Measurements from ENCODE around the gene CCDC40.
"Not testable (repeated sequence)": the region's sequence is repeated elsewhere in the genome, so short reads cannot be mapped to it uniquely, and the experiment has no call there.

The CCDC40 gene

DNA sequence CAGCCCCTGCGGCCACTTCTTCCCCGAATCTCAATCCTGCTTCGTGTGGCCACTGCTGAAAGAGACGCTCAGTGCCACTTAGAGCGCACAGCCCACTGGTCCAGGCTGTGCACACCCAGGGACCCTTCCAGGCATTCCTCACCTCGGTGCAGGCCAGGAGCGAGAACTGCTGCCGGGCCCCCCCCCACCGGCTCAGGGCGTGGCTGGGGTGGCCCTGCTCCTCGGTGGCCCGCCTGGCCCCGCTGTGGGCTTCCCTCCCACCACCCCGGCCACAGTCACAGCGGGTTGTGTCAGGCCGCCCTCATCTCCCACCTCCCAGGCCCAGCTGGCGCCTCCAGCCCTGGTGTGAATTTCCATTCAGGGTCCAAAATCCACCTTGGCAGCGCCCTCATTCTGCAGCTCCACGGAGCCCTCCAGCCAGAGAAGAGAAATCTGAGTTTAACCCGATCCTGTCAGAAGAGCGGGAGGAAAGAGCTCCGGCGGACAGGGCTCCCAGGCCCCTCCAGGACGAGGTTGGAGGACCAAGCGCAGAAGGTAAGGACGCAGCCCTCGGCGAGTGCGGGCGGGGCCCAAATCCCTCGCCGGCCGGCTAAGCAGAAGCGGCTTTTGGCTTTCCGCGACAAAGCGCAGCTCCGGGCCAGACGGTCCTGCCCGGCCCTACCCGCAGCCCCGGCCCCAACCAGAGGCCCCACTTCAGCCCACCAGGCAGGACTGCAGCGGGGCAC lies 12.8 kb upstream of the CCDC40 start:
- no peak for FAIRE-seq

- FAIRE-seq = no peak
Observed at GRCh38 chr17:80024206-80024972, 12.1 kb upstream of the CCDC40 start.

DNA sequence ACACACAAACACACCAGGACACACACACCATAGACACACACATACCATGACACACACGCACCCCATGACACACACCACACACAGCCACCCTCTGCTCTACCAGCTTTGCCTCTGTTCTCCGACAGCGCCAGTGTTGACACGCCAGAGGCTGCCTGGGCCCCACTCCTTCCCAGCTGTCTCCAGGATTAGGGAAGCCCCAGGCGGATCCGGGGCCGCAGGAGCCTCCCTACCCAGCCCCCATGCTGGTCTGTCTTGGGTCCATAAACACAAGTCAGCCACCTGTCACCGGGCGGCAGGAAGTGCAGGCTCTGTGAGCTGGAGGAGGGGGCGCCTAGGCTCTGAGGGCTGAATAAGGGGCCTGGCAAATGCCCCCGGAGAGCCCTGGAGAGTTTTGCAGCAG lies 11.3 kb upstream of the CCDC40 start:
- no peak for FAIRE-seq

- no peak for FAIRE-seq
Observed at GRCh38 chr17:80025796-80026195, 10.6 kb upstream of the CCDC40 start.

DNA sequence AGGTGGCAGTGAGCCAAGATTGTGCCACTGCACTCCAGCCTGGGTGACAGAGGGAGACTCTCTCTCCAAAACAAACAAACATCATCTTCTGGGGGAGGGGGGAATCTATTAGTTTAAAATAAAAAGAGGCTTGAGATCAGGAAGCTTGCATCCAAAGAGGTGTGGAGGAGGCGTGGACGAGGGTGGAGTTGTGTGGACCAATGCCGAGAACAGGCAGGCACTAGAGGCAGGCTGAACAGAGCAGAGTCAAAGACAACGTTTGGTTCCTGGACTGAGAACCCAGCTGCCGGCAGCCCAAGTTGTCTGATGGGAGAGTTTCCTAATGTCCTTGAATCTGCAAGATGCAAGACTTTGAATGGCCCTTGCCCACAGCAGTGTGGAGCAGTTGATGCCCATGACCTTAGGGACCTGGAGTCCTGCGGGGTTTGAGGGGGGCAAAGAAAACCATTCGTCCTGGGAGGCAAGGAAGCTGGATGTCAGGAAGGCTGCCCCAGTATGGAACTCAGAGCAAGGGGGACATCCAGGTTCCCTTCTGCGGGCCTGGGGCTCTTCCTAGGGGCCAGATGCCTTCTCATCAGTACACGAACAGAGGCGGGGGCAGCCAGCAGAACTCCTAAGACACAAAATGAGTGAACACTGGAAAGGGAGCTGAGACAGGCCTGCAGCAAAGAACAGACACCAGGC lies 9.9 kb upstream of the CCDC40 start:
- no peak for FAIRE-seq

- no peak for FAIRE-seq
Observed at GRCh38 chr17:80027043-80027435, 9.4 kb upstream of the CCDC40 start.

DNA sequence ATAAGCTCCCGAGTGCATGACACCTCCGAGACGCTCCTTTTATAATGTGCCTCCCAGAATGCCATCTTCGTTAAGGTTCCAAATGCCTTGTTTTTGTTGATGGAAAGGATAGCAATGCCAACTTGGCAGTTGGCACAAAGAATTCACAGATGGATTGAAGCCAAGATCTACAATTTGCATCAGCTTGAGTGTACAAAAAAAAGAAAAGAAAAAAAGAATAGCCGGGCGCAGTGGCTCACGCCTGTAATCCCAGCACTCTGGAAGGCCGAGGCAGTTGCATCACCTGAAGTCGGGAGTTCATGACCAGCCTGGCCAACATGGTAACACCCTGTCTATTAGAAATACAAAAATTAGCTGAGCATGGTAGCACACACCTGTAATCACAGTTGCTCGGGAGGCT lies 8.4 kb upstream of the CCDC40 start:
- FAIRE-seq = no peak

GRCh38 chr17:80029258-80029974 lies 7.0 kb upstream of the CCDC40 start:
- FAIRE-seq = no peak

- no peak for FAIRE-seq
Observed at GRCh38 chr17:80030730-80031410, 5.6 kb upstream of the CCDC40 start.

GRCh38 chr17:80031691-80032430 lies 4.6 kb upstream of the CCDC40 start:
- FAIRE-seq = no peak

DNA sequence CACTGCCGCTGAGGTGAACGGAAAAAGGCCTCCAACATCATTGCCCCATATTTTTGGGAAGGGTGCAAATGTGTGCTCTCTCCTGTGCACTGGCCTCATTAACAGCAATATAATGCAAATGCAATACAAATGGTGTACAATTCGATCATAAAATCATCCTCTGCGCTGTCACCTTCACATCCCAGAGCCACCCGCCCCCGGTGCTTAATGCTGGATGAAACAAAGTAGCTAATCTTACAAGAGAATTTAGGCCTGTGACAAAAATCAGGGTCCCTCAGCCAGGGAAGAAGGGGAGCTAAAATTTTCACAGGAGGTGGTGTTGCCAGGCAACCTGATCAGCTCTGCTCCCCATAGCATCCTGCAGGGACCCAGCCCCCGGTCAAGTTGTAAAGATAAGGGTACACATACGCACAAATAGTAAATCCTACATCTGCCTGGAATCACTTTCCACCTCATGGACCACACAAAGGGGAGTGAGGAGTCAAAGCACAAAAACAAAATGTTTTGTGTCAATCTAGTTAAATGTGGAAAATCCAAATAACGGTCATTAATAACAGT lies 3.7 kb upstream of the CCDC40 start:
- FAIRE-seq = no peak

- no peak for FAIRE-seq
Observed at GRCh38 chr17:80033840-80034239, 2.6 kb upstream of the CCDC40 start.

DNA sequence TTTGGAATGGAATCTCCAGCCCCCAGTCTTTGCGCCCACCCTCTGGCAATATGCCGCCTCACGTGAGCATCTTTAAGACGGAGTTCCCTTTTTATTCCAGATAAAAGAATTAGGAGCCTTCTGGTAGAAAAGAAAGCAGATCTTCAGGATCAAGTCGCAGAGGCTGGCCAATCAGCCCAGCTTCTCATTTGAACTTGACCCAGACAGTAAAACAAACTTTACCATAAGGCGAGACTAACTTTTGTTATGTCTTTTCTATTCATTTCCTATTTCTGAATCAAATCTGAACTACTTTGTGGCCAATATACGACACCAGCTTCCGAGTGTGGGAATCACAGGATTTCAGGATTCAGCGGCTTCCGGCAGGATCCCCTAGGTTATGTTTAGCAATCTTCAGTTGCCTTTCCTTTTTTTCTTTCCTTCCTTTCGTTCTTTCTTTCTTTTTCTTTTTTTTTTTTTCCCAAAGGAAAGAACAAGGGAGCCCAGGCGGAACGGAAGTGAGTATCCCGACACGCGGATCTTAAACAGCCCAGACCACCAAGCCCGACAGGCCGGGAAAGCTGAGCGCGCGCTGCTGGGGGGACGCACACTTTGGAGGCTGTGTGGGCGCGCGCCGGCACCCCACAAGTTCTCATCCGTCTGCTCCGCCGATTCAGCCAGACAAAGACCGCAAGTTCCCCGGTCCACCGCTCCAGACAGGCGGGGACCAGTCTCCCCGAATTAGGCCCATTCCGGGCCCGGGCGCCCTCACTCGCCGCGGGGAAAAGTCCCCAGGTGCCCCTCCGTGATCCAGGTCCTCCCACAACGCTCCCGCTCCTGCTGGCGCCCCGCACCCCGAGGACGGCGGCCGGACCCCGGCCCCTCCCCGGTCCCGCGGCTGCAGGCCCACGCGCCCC lies 1.4 kb upstream of the CCDC40 start:
- FAIRE-seq = no peak

DNA sequence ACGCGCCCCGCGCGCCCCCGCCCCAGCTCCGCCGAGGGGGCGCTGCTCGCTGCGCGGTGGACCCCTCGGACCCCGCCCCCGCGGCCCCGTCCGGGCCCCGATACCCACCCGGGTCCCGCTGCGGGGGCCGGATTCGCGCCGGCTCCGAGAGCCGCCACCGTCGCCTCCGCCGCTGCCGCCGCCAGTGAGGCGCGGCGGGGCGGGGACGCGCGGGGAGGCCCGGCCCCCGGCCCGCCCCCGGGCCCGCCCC lies 830 bp upstream of the CCDC40 start, which contains the start of gene TBC1D16:
Gene TBC1D16, minus strand, starts transcription at position 186 of the 250 bp plus-strand sequence. CDS start 22,325 bp downstream, outside the sequence.
- FAIRE-seq = no peak

DNA sequence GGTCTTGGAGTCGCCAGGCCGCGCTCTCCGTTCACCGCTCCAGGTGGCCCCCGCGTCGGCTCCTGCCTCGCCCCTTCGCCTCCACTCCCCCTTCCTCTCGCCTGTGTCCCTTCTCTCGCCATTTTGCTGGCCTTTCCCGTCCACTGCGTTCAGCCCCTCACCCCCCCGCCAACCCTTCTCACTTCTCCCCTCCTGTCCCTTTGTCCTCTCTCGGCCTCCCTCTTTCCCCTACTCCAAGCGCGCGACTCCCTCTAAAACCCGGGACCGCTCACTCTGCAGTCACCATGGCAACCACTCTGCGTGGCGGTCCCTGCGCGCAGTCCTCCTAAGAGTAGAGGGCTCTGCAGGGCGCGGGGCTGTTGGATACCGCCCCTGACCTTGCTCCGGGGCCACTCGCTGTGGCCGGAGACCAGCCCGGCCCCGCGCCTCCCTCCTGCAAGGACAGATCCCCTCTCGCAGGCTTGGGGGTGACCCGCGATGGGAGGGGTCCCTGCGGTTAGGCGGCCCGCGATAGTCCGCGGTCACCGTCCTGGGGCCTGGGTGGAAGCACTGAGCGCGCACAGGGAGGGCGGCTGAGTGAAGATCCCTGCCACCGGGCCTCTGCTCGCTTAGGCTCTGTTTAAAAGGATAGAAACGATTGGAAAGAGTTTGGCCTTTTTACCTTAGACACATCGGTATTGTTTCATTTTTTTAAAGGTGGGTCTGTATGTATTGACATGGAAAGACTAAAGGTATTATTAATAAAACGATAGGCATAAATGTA lies 454 bp downstream of the CCDC40 start:
- no peak for FAIRE-seq

GRCh38 chr17:80043963-80044362 lies 7.5 kb downstream of the CCDC40 start:
- no peak for FAIRE-seq

GRCh38 chr17:80045703-80046102 lies 9.3 kb downstream of the CCDC40 start:
- FAIRE-seq = no peak

DNA sequence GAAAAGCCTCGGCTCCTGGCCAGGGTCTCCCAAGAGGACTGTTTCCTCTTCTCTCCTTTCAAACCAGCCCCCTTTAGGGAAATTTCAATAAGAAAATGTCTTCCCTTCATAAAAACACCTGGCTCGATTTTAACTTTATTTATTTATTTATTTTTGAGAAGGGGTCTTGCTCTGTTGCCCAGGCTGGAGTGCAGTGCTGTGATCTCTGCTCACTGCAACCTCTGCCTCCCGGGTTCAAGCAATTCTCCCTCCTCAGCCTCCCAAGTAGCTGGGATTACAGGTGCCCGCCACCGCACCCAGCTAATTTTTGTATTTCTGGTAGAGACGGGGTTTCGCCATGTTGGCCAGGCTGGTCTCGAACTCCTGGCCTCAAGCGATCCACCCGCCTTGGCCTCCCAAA lies 10.3 kb downstream of the CCDC40 start:
- not testable (repeated sequence) for FAIRE-seq

GRCh38 chr17:80047176-80047575 lies 10.7 kb downstream of the CCDC40 start:
- no peak for FAIRE-seq

- no peak for FAIRE-seq
Observed at GRCh38 chr17:80049986-80050385, 13.5 kb downstream of the CCDC40 start.
